SK-N-MC (cell line): ENCODE measurements around the gene UTP4.
A peak's percentile ranks its signal among the peaks of the same experiment; 100 is the strongest.

ENCODE experiments used
- DNase-seq: peaks from one replicate; pipeline ENCODE4 v3.0.0-alpha.2; 2011; ENCODE audit warnings: low read depth, low spot score
- H3K27ac ChIP-seq: fragments of 200-600 bp; sonication (generic); 2 replicates; pipeline ENCODE4 v1.5.1; 2016; ENCODE audit warnings: mixed run types
- H3K36me3 ChIP-seq: fragments of 200-600 bp; sonication (generic); 2 replicates; pipeline ENCODE4 v1.6.1; 2017; ENCODE audit warnings: antibody characterized with exemption, low read length, mixed read lengths; ENCODE audit not compliant: insufficient read depth
- H3K4me3 ChIP-seq: fragments of 200-600 bp; sonication (generic); 2 replicates; pipeline ENCODE4 v1.5.1; 2016
- H3K9ac ChIP-seq: fragments of 200-600 bp; sonication (generic); 2 replicates; pipeline ENCODE4 v1.8.0; 2017; ENCODE audit warnings: mixed run types, mixed read lengths; ENCODE audit not compliant: insufficient read length
- H3K9me3 ChIP-seq: fragments of 200-600 bp; sonication (generic); 2 replicates; pipeline ENCODE4 v1.6.1; 2017; ENCODE audit warnings: low read depth, mild to moderate bottlenecking, antibody characterized with exemption, low read length, moderate library complexity, mixed read lengths
- EZH2 ChIP-seq: fragments of 200-600 bp; sonication (generic); IDR thresholded peaks from one replicate; pipeline ENCODE4 v1.6.1; 2017; ENCODE audit warnings: antibody characterized with exemption
- FOXP2 ChIP-seq: optimal IDR thresholded peaks from 2 replicates; pipeline ENCODE3; 2011; ENCODE audit warnings: mild to moderate bottlenecking, moderate library complexity; ENCODE audit not compliant: insufficient read depth; ENCODE audit errors: extremely low read length, control extremely low read depth
- POLR2AphosphoS5 ChIP-seq: IDR thresholded peaks from 2 replicates; pipeline ENCODE4 v1.6.1; 2012; ENCODE audit warnings: mild to moderate bottlenecking, low read depth, low read length, borderline replicate concordance

UTP4 gene

GRCh38 chr16:69093974-69094373 is 38.5 kb upstream of the UTP4 start:
- Histone ChIP-seq H3K9me3 (no peaks in the 10 kb centered on the region), H3K9ac (no peak overlapping the region), H3K36me3 (no peaks in the 10 kb centered on the region), H3K4me3 (no peak overlapping the region), H3K27ac (no peak overlapping the region)
- no peak for DNase-seq
- TF ChIP-seq POLR2AphosphoS5 (no peak), EZH2 (no peak), FOXP2 (no peak)

- no peaks in the 10 kb centered on the region for H3K9me3 ChIP-seq
- H3K4me3 ChIP-seq, result no peak overlapping the region
- no peak for DNase-seq
- no peak overlapping the region for H3K9ac ChIP-seq
- H3K27ac ChIP-seq, result no peak overlapping the region
- no peaks in the 10 kb centered on the region for H3K36me3 ChIP-seq
- TF ChIP-seq FOXP2 (no peak), POLR2AphosphoS5 (no peak), EZH2 (no peak)
Observed at GRCh38 chr16:69094501-69094900, 37.9 kb upstream of the UTP4 start.

- no peaks in the 10 kb centered on the region for H3K36me3 ChIP-seq
- H3K9ac ChIP-seq, result no peak overlapping the region
- no peak overlapping the region for H3K4me3 ChIP-seq
- DNase-seq, result no peak
- no peaks in the 10 kb centered on the region for H3K9me3 ChIP-seq
- TF ChIP-seq FOXP2 (no peak), POLR2AphosphoS5 (no peak), EZH2 (no peak)
- no peak overlapping the region for H3K27ac ChIP-seq
Observed at GRCh38 chr16:69095193-69095592, 37.3 kb upstream of the UTP4 start.

GRCh38 chr16:69100071-69100691 is 32.3 kb upstream of the UTP4 start:
- Histone ChIP-seq H3K9ac (no peak overlapping the region), H3K9me3 (no peaks in the 10 kb centered on the region), H3K27ac (no peak overlapping the region), H3K4me3 (no peak overlapping the region), H3K36me3 (no peaks in the 10 kb centered on the region)
- no peak for TF ChIP-seq FOXP2
- no peak for TF ChIP-seq POLR2AphosphoS5
- TF ChIP-seq EZH2, result no peak
- DNase-seq, result no peak

- no peak for TF ChIP-seq FOXP2
- no peak for TF ChIP-seq POLR2AphosphoS5
- TF ChIP-seq EZH2, result no peak
- H3K9ac ChIP-seq, result no peak within 1 kb of the TSS
- H3K36me3 ChIP-seq, result no peaks in the 10 kb centered on the region
- DNase-seq, result no peak
- peak within 1 kb of the TSS; percentile 74 for H3K4me3 ChIP-seq
- H3K9me3 ChIP-seq, result no peaks in the 10 kb centered on the region
- H3K27ac ChIP-seq, result no peak within 1 kb of the TSS
Observed at GRCh38 chr16:69105501-69106361, 26.7 kb upstream of the UTP4 start, which contains the start of gene HAS3. Gene HAS3 (plus strand): TSS chr16:69105653. CDS start chr16:69109396, 3,743 bp downstream.

GRCh38 chr16:69106491-69107315 is 25.7 kb upstream of the UTP4 start:
- DNase-seq, result no peak
- no peak for TF ChIP-seq POLR2AphosphoS5
- TF ChIP-seq FOXP2, result no peak
- no peak for TF ChIP-seq EZH2
- Histone ChIP-seq H3K9me3 (no peaks in the 10 kb centered on the region), H3K4me3 (peak overlapping the region; percentile 71), H3K36me3 (no peaks in the 10 kb centered on the region), H3K9ac (no peak overlapping the region), H3K27ac (no peak overlapping the region)

GRCh38 chr16:69107316-69107962 is 25.0 kb upstream of the UTP4 start:
- no peak for DNase-seq
- Histone ChIP-seq H3K4me3 (peak overlapping the region; percentile 71), H3K36me3 (no peaks in the 10 kb centered on the region), H3K27ac (no peak overlapping the region), H3K9me3 (no peaks in the 10 kb centered on the region), H3K9ac (no peak overlapping the region)
- TF ChIP-seq EZH2, result no peak
- no peak for TF ChIP-seq FOXP2
- no peak for TF ChIP-seq POLR2AphosphoS5

GRCh38 chr16:69108064-69108904 is 24.2 kb upstream of the UTP4 start:
- TF ChIP-seq EZH2 (no peak), FOXP2 (no peak), POLR2AphosphoS5 (no peak)
- DNase-seq, result no peak
- no peaks in the 10 kb centered on the region for H3K9me3 ChIP-seq
- no peaks in the 10 kb centered on the region for H3K36me3 ChIP-seq
- H3K4me3 ChIP-seq, result no peak overlapping the region
- H3K9ac ChIP-seq, result no peak overlapping the region
- H3K27ac ChIP-seq, result no peak overlapping the region
